ENCODE measurements around the gene TMTC1. TPM values are rescaled to one million over a fixed set of nuclear protein-coding genes. Genes with fewer than 3 reads are reported as not detected.
A peak's percentile ranks its signal among the peaks of the same experiment; 100 is the strongest.
"Not testable (repeated sequence)": the region's sequence is repeated elsewhere in the genome, so short reads cannot be mapped to it uniquely, and the experiment has no call there.

Gene TMTC1
- total RNA-seq, 1 experiment from 2014 or later, result not detected

DNA sequence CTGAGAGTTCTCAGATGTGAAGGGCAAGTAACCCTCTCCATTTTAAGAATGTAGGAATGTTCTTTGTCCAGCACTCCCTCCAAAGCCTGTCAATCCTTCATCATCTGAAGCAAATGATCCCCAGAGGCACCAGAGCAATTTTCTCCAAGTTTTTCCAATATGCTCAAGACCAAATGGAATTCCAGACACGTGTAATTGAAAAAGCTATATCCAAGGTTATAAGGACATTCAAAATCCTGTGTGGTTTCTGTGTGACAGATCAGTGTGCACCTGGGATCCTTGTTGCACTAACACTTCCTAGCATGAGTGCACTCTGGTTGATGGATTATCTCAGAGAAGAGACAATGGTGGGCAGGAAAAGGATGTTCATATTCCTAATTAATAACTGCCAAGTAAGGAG, 220.7 kb downstream of the TMTC1 start:
- no peak for DNase-seq (ENCODE audit: low spot score)
- in situ Hi-C loops (cut with HindIII; ENCODE audit: low sequenced_read_pairs), result no loop called here

DNA sequence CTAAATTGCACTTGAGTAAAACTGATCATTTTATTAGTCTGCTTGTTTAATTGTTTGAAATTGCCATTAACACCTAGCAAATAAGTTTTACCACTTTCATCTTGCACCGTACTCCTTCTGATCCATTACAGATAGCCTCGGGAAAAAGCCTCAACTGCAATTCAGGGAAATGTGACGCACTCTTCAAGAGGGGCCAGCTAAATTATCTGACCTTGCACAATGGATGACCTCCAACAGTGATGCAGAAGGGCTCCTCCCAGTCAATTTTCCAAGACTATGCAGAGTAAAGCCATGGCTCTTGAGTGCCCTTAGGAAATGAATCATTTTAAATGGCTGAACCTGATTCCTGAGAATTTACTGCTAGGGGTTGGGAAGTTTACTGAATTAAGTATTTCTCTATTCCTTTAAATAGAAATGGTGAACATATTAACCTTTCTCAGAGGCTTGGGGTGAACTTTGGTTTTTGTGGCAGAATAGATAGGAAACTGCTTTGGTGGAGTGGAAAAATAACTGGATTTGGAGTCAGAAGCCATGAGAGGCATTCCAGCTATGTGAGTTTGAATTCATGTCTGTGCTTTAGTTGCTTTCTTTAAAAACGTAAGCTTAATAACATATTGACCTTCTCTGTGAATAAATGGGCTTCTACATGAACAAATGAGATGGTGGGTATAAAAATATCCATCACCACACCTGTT, 221.5 kb downstream of the TMTC1 start:
- in situ Hi-C loops (cut with HindIII; ENCODE audit: low sequenced_read_pairs), result no loop called here
- no peak for DNase-seq (ENCODE audit: low spot score)

DNA sequence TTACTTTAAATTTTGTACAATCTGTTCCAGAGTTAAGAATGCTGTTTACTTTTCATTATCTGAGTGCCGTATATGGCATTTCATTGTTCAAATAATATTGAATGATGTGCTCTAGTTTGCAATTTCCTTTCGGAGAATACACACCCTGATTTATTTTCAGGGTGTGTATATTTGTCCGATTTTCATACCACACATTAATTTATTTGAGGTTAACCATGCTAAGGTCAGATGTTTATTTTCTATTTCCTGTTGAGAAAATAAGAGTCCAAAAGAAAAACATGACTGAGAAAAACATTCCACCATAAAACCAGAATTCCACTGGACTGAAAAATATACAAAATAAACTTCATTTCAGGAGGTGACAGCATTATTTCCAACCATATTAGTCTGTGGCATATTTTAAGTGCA, 222.1 kb downstream of the TMTC1 start:
- in situ Hi-C loops (cut with HindIII; ENCODE audit: low sequenced_read_pairs), result no loop called here
- DNase-seq (ENCODE audit: low spot score), result no peak

DNA sequence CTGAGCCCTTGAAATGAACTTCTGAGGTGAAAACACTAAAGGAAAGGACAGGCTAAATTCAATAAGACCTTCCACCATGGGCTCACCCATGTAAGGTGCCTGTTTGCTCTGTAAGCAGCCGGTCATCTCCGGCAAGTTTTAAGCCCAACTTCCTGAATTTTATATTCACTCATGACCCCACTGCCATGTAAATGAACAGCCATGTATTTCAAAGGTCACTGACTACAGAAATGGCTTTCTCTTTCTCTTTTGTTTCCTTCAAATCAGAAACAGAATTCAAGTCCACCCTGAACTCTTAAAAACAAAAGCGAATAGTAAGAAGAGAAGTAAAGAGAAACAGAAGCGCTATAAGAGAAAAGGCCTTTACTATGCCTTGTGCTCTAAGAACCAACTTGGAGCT, 224.5 kb downstream of the TMTC1 start:
- in situ Hi-C loops (cut with HindIII; ENCODE audit: low sequenced_read_pairs), result no loop called here
- no peak for DNase-seq (ENCODE audit: low spot score)

DNA sequence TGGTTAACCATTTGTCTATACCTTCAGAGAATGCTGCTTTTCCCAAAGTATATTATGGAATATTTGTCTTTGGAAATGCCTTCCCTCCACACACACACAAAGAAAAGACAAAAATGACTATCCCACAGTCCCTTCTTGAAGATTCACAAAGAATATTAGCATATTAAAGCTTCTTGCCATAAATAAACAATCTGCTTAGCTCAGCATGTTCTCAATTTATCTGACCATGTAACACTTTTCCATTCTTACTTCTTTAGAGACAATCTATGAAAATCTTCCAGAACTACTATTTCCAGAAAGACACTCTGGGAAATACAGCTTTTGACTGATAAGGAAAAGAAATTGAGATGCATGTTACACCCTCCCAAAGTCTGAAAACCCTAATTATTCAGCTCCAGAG, 227.4 kb downstream of the TMTC1 start:
- in situ Hi-C loops (cut with HindIII; ENCODE audit: low sequenced_read_pairs), result no loop called here
- no peak for DNase-seq (ENCODE audit: low spot score)

DNA sequence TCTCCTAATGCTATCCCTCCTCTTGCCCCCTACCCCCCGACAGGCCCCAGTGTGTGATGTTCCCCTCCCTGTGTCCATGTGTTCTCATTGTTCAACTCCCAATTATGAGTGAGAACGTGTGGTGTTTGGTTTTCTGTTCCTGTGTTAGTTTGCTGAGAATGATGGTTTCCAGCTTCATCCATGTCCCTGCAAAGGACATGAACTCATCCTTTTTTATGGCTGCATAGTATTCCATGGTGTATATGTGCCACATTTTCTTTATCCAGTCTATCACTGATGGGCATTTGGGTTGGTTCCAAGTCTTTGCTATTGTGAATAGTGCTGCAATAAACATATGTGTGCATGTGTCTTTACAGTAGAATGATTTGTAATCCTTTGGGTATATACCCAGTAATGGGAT, 228.3 kb downstream of the TMTC1 start:
- in situ Hi-C loops (cut with HindIII; ENCODE audit: low sequenced_read_pairs); DNase-seq (ENCODE audit: low spot score): not testable (repeated sequence)

DNA sequence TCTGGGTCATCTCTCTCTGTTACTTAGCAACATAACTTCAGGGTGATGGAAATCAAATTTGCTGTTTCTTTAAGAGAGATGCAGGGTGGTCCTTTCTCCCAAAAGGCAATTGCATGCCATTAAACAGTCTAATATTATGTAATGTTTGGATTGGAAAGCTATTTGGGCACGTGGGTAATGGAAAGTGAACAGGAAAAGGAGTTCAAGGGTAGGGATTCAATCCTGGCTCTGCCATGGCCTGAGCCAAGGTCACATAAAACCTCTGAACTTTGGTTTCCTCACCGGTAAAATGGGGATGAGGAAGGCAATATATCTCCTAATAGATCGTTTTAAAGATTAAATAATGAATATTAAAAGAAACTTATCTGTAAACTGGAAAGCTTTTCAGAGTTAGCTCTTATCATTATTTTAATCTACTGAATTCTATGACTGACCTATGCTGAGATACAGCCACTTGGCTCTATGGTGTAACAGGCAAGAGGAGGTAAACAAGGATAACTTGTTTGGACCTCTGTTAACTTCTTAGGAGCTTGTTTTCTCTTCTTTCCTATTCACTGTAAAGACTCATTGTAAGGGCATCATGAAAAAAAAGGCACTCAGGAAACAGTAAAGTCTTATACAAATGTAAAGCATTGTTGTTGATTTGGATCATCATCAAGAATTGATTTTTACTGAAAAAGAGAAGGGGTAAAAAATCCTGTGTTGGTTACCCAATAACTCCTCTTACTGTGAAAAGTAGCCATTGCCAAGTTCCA, 230.6 kb downstream of the TMTC1 start:
- in situ Hi-C loops (cut with HindIII; ENCODE audit: low sequenced_read_pairs), result no loop called here
- no peak for DNase-seq (ENCODE audit: low spot score)

DNA sequence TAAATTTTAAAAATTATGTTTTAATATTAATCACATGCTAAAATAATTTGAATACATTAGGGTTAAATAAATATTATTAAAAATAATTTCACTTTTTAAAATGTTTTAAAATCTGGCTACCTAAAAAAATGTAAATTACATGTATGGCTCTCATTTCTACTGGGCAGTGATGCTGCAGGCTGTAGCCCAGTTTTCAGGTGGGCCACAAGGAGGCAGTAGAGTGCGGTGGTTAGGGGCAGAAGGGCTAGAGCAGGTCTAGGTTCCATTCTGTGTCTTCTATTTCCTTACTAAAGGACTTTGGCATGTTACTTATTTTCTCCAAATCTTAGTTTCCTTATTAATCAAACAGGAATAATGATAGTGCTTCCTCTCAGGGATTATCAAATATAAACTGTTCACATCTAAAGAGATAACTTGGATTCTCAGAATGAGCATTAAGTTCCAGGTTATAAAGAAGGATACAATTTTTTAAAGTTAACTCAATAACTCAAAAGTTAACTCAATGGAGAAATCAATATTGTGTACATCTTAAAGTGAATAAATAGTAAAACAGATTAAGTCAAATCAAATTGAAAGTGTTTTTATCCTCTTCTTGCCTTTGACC, 231.3 kb downstream of the TMTC1 start:
- DNase-seq (ENCODE audit: low spot score), result peak; percentile 17
- in situ Hi-C loops (cut with HindIII; ENCODE audit: low sequenced_read_pairs), result no loop called here

DNA sequence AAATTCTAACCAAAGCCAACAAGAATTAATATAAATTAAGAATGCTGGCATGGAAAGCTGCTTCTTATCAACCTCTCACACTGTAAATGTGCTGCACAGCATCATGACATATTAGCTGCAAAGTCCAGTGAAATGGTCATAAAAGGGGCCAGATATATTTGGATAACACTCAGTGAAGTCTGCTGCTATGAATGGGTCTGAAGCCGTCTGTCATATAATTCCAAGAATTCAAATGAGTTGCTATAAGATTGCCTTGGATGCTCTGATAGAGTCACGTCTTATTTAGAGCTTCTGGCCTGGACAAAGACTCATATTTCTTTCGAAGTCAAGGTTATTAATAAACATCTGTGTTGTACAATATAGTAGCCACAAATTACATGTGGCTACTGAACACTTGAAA, 231.9 kb downstream of the TMTC1 start:
- DNase-seq (ENCODE audit: low spot score), result no peak
- in situ Hi-C loops (cut with HindIII; ENCODE audit: low sequenced_read_pairs), result no loop called here

DNA sequence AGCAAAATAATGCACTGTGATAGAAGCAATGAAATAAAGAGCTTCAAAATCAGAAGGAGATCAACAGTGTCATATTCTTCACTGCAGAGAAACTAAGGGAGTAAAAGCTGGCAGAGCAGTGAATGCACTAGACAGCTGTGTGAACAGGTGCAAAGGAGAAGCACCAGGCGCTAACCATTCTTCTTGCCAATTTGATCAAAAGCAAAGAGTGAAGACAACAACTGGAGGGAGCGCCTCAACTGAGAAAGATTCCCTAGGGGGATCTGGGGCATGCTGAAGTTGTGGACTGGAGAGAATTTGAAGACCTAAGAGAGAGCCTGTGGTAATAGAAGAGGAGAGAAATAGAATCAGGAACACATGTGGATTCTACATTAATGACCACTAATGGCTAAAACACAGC, 235.9 kb downstream of the TMTC1 start:
- in situ Hi-C loops (cut with HindIII; ENCODE audit: low sequenced_read_pairs), result no loop called here
- no peak for DNase-seq (ENCODE audit: low spot score)

DNA sequence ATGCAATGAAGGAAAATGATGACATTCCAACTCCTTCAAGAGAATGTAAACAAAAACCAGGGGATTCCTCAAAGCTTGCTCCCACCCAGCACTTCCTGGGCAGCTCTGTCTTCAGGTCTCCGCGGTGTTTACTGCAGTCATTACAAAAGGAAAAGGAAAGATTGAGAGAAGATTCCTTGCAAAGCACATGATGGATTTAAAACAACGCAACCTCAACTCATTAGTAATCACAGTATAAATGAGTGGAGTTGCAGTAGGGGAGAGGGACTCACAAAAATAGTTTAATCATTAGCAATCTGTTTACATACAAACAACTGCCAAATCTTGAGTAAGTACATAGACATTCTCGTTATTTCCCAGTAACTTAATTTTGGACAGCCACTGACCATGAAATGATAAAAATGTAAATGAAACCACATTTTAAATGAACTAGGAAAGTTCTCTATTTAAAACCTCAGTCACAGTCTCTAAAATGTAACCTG, 236.6 kb downstream of the TMTC1 start:
- DNase-seq (ENCODE audit: low spot score), result no peak
- in situ Hi-C loops (cut with HindIII; ENCODE audit: low sequenced_read_pairs), result no loop called here

DNA sequence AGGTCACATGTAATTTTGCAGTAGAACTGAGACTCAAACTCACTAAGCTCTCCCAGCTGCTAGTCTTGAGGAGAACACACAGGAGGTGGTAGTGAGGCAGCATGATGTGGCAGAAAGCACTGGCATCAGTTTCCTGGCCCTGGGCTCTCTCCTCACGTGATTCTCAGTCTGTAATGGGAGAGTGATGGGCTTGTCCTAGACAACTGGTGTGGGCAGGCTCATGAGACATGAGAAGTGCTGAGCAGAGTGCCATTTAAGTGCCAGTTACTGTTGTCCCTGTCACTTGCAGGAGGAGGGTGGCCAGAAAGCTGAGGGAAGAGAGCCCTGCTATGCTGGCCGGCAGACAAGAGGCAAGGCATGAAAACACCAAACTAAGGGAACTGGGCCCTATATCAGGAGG, 237.7 kb downstream of the TMTC1 start:
- in situ Hi-C loops (cut with HindIII; ENCODE audit: low sequenced_read_pairs), result no loop called here
- no peak for DNase-seq (ENCODE audit: low spot score)

DNA sequence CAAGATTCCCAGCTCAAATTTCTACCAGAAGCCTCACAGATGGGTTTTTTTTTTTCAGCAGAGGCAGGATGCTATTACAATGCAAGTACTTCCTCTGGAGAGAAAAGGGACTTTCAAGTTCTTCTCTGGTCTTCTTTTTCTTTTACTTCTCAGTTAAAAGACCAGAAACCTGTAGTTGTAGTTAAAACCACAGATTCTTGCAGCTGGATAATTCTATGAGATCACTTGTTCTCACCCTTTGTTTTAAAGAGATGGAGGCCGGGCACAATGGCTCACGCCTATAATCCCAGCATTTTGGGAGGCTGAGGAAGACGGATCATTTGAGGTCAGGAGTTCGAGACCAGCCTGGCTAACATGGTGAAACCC, 238.7 kb downstream of the TMTC1 start:
- in situ Hi-C loops (cut with HindIII; ENCODE audit: low sequenced_read_pairs), result no loop called here
- no peak for DNase-seq (ENCODE audit: low spot score)

DNA sequence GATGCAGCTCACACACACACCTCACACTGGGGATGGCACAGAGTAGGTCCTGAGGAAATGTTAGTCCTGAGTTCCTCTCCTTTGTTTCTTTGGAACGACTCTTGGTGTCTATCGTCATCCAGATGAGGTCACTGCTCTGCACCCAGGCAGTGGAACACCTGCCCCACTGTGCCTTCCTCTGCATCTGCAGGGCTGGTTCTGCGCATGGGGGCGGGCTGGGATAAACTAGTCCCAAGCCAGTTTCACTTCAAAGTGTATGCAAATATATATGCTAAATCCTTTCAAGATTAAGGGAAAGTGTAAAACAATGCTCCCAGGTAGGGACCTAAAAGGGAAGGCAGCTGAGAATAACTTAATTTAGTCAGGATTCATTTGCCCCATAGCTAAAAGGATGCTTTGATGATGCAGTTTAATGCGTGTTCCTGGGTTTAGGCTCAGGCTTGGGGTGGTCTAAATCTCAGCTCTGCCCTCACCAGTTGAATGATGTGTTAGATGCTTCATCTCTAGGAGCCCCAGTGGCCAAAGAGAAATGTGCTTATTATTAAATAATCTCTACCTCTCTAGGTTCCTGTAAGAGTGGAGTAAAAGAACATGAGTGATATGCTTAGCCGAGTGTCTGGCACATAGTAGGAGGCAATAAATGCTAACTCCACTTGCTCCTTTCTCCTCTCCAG, 239.2 kb downstream of the TMTC1 start:
- in situ Hi-C loops (cut with HindIII; ENCODE audit: low sequenced_read_pairs), result no loop called here
- no peak for DNase-seq (ENCODE audit: low spot score)

DNA sequence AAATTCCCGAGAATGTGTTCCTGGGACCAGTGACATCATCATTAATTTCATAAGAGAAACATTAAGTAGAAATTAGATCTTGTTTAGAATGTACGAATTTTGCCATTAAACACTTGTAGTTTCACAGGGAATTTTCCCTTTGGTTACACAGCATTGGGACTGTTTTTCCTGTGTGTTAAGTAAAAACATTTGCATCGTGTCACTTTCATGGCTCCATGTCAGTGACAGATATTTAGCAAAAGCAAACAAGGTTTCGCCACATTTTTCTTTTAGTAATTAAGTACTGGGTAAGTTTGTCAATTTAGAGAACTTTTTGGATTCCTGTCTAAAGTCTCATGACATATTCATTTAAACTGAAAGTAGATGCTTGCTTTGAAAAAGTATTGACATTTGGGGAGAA, 240.7 kb downstream of the TMTC1 start:
- DNase-seq (ENCODE audit: low spot score), result no peak
- in situ Hi-C loops (cut with HindIII; ENCODE audit: low sequenced_read_pairs), result no loop called here

DNA sequence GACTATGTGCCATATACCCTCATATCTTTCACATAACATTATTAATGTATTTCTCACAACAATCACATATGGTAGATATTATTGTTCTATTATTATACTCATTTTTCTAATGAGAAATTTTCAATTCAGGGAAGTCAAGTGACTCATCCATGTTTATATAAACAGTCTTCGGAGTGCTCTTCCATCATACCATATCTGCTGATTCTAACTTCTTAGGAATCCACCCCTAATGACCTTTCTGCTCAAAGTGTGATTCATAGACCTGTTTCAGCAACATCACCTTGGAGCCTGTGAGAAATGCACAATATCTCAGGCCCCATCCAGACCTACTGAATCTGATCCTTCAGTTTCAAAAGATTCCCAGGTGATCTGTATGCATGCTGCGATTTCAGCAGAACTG, 246.4 kb downstream of the TMTC1 start:
- no peak for DNase-seq (ENCODE audit: low spot score)
- in situ Hi-C loops (cut with HindIII; ENCODE audit: low sequenced_read_pairs), result no loop called here

DNA sequence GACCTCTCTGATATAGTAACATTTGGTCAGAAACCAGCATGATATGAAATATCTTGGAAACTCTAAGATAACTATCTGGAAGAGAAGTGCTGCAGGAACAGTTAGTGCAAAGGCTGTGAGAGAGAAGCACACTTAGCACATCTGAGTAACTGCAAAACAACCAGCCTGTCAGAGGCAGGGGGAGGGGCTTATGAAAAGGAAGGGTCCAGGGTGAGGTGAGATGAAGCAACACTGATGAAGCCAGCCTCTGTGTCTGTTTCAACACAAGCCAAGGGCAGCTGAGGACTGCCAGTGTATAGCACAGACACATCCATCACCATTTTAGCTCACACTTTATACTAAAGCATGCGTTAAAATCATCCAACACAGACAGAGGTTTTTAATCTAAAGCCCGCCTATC, 248.8 kb downstream of the TMTC1 start:
- in situ Hi-C loops (cut with HindIII; ENCODE audit: low sequenced_read_pairs), result no loop called here

DNA sequence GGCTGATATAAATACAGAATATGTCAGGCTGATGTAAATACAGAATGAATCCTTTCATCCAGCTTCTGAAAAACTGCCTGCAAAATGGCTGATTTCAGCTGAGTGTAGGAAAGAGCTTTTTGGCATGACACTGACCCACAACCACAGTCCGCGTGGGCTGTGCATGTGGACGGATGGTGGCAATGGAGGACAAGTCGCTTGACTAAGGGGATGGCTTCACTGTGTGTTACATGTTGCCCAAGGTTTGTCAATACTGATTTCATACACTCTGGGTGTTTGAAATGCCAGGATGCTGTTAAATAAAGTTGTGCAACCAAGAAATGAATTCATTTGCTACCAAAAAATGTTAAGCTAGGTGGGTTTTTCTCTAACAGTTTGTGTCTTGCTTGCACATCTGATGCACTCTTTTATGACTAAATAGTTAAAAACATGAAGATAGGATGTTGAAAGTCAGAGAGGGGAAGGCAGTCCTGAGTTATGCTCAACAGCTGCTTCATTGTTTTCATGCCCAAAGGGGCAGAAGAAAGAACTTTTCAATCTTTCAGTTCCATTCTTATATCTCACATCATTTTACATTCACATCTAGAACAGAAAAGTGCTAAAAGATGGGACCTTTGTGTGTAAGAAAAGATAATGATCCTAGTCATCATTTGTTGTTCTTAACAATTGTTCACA, 249.8 kb downstream of the TMTC1 start:
- DNase-seq (ENCODE audit: low spot score), result no peak
- in situ Hi-C loops (cut with HindIII; ENCODE audit: low sequenced_read_pairs), result no loop called here

More for the DNA sequence above, 248.8 kb downstream of the TMTC1 start:
- DNase-seq (ENCODE audit: low spot score), result no peak

DNA sequence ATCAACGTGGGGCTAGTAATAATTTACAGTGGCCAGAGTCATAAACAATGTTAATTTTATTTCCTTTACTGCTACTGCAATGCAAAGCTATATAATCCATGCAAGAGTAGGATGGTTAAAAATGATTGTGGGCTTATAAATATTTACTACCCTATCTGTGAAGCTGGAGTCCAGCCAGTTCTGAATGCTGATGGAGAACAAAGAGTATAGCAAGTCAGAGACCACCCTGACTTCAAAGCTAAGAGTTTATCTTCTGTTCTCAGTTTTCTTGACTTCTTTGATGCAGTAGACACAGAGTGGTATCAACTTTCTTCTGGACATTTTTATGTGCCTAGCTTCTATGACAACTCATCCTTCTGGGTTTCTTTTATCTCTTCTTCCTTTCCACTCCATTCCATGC, 252.3 kb downstream of the TMTC1 start:
- in situ Hi-C loops (cut with HindIII; ENCODE audit: low sequenced_read_pairs), result no loop called here

More for the DNA sequence above, 252.3 kb downstream of the TMTC1 start:
- DNase-seq (ENCODE audit: low spot score), result no peak

All from G401 (cell line).